ENCODE data around the gene DHX36. TPM values are rescaled to one million over a fixed set of nuclear protein-coding genes. Genes with fewer than 3 reads are reported as not detected.

The DHX36 gene
- total RNA-seq, 1 experiment from 2014 or later: 87.3 TPM

DNA sequence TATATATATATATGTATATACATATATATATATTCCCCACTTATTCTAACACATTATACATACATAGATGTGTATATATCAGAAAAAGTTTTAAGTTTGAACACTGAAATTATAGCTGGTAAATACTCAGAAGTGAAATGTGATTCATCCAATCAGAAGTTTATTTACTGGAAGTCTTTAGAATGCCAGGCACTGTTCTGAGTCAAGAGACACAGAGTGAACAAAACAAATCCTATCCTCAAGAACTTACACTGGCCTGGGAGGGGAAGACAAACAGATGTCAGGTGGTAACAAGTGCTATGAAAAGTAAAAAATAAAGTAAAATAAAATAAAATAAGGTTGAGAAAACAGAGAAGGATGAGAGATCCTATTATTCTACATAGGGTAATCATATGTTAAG, 13.4 kb downstream of the DHX36 start:
- no peaks in the 10 kb centered on the region for H3K4me1 ChIP-seq
- Mint-ChIP-seq H3K36me3 (ENCODE audit: insufficient read depth, unreplicated experiment) (peaks cover 61% of the 10 kb centered on the region), H3K4me1 (ENCODE audit: low read depth, unreplicated experiment) (no peaks in the 10 kb centered on the region), H3K4me3 (ENCODE audit: unreplicated experiment) (no peak overlapping the region), H3K9me3 (ENCODE audit: unreplicated experiment) (no peaks in the 10 kb centered on the region), H3K27ac (ENCODE audit: unreplicated experiment) (no peak overlapping the region), H3K27me3 (ENCODE audit: insufficient read depth, unreplicated experiment) (no peaks in the 10 kb centered on the region)
- no peak overlapping the region for H3K4me3 ChIP-seq (ENCODE audit: low read depth, low read length)
- H3K36me3 ChIP-seq (ENCODE audit: control insufficient read depth, insufficient read depth, low read length): no peaks in the 10 kb centered on the region
- H3K27me3 ChIP-seq (replicated peaks; ENCODE audit: control insufficient read depth, insufficient read depth, low read length): no peaks in the 10 kb centered on the region
- intact Hi-C loops (cut with micrococcal nuclease; ENCODE audit: unreplicated experiment): no loop called here
- ChIA-PET POLR2A (no interaction called here), CTCF (no interaction called here)
- DNase-seq: no peak
- no peaks in the 10 kb centered on the region for H3K9me3 ChIP-seq
- TF ChIP-seq, protein P1, sequence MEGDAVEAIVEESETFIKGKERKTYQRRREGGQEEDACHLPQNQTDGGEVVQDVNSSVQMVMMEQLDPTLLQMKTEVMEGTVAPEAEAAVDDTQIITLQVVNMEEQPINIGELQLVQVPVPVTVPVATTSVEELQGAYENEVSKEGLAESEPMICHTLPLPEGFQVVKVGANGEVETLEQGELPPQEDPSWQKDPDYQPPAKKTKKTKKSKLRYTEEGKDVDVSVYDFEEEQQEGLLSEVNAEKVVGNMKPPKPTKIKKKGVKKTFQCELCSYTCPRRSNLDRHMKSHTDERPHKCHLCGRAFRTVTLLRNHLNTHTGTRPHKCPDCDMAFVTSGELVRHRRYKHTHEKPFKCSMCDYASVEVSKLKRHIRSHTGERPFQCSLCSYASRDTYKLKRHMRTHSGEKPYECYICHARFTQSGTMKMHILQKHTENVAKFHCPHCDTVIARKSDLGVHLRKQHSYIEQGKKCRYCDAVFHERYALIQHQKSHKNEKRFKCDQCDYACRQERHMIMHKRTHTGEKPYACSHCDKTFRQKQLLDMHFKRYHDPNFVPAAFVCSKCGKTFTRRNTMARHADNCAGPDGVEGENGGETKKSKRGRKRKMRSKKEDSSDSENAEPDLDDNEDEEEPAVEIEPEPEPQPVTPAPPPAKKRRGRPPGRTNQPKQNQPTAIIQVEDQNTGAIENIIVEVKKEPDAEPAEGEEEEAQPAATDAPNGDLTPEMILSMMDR (IDR thresholded peaks at IDR 0.05; ENCODE audit: insufficient read depth in 1 of 2, low read depth in 1 of 2, low read length in 1 of 2, severe bottlenecking in 1 of 2, unreplicated experiment in 1 of 2): no peak
- BruUV-seq (replicated peaks): no TSS peak

GRCh38 chr3:154307363-154307762, 16.9 kb downstream of the DHX36 start:
- BruUV-seq (replicated peaks): no TSS peak
- H3K27ac Mint-ChIP-seq (ENCODE audit: unreplicated experiment): no peak overlapping the region
- TF ChIP-seq, protein P1 (IDR thresholded peaks at IDR 0.05; ENCODE audit: insufficient read depth in 1 of 2, low read depth in 1 of 2, low read length in 1 of 2, severe bottlenecking in 1 of 2, unreplicated experiment in 1 of 2): no peak
- H3K4me1 Mint-ChIP-seq (ENCODE audit: low read depth, unreplicated experiment): no peaks in the 10 kb centered on the region
- Histone ChIP-seq H3K9me3 (no peaks in the 10 kb centered on the region), H3K4me1 (no peaks in the 10 kb centered on the region), H3K27me3 (replicated peaks; ENCODE audit: control insufficient read depth, insufficient read depth, low read length) (no peaks in the 10 kb centered on the region), H3K4me3 (ENCODE audit: low read depth, low read length) (no peak overlapping the region), H3K36me3 (ENCODE audit: control insufficient read depth, insufficient read depth, low read length) (peaks cover 2% of the 10 kb centered on the region; the same call in 1 of the 2 replicates)
- no peak overlapping the region for H3K4me3 Mint-ChIP-seq (ENCODE audit: unreplicated experiment)
- no peaks in the 10 kb centered on the region for H3K9me3 Mint-ChIP-seq (ENCODE audit: unreplicated experiment)
- intact Hi-C loops (cut with micrococcal nuclease; ENCODE audit: unreplicated experiment): no loop called here
- CTCF ChIA-PET: no interaction called here
- POLR2A ChIA-PET: no interaction called here
- DNase-seq: no peak
- H3K36me3 Mint-ChIP-seq (ENCODE audit: insufficient read depth, unreplicated experiment): peaks cover 49% of the 10 kb centered on the region
- no peaks in the 10 kb centered on the region for H3K27me3 Mint-ChIP-seq (ENCODE audit: insufficient read depth, unreplicated experiment)

DNA sequence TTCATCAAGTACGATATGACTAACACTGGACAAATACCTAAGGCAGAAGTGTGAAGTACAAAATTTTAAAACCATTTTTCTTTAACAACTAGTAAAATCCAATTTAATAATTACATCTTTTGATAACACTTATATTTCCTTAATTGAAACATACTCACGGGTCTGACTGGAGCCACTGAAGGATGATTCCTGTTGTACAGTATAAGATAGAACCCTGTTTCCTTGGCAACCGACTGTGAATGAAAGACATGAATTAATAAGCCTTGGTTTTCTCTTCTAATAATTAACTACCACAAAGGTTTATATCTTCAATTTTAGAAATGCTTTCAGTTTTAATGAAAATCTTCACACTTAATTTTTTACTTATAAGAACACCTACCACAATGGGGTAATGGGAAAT, 19.4 kb downstream of the DHX36 start:
- POLR2A ChIA-PET: no interaction called here
- no peaks in the 10 kb centered on the region for H3K9me3 ChIP-seq
- Mint-ChIP-seq H3K4me3 (ENCODE audit: unreplicated experiment) (no peak overlapping the region), H3K4me1 (ENCODE audit: low read depth, unreplicated experiment) (no peaks in the 10 kb centered on the region), H3K27ac (ENCODE audit: unreplicated experiment) (no peak overlapping the region), H3K36me3 (ENCODE audit: insufficient read depth, unreplicated experiment) (peaks cover 60% of the 10 kb centered on the region), H3K27me3 (ENCODE audit: insufficient read depth, unreplicated experiment) (no peaks in the 10 kb centered on the region), H3K9me3 (ENCODE audit: unreplicated experiment) (no peaks in the 10 kb centered on the region)
- no peaks in the 10 kb centered on the region for H3K27me3 ChIP-seq (replicated peaks; ENCODE audit: control insufficient read depth, insufficient read depth, low read length)
- TF ChIP-seq, protein P1 (IDR thresholded peaks at IDR 0.05; ENCODE audit: insufficient read depth in 1 of 2, low read depth in 1 of 2, low read length in 1 of 2, severe bottlenecking in 1 of 2, unreplicated experiment in 1 of 2): no peak
- CTCF ChIA-PET: no interaction called here
- no peak for DNase-seq
- H3K4me1 ChIP-seq: no peaks in the 10 kb centered on the region
- intact Hi-C loops (cut with micrococcal nuclease; ENCODE audit: unreplicated experiment): no loop called here
- peaks cover 3% of the 10 kb centered on the region; the same call in 1 of the 2 replicates for H3K36me3 ChIP-seq (ENCODE audit: control insufficient read depth, insufficient read depth, low read length)
- no TSS peak for BruUV-seq (replicated peaks)
- no peak overlapping the region for H3K4me3 ChIP-seq (ENCODE audit: low read depth, low read length)

All from Caco-2 (cell line).